SU-DHL-6 (cell line): ENCODE data around the gene ADGRF4.

ENCODE experiments used
- H2AFZ ChIP-seq: fragments of 200-600 bp; sonication (generic); 2 replicates; pipeline ENCODE4 v1.6.1; 2014; ENCODE audit warnings: low read depth, mild to moderate bottlenecking, moderate library complexity, mixed read lengths, antibody characterized with exemption, low read length; ENCODE audit not compliant: severe bottlenecking
- H3F3A ChIP-seq: fragments of 200-600 bp; shearing (Covaris generic); 2 replicates; pipeline ENCODE4 v1.6.0; 2016; ENCODE audit warnings: antibody characterized with exemption, mild to moderate bottlenecking; ENCODE audit not compliant: insufficient read depth
- H3K27ac ChIP-seq: fragments of 200-600 bp; sonication (generic); 2 replicates; pipeline ENCODE4 v1.5.1; 2016; ENCODE audit warnings: low read depth, mild to moderate bottlenecking, low read length, moderate library complexity, mixed read lengths
- H3K27me3 ChIP-seq: fragments of 200-600 bp; sonication (generic), shearing (Covaris generic); 2 replicates; pipeline ENCODE4 v1.6.0; 2014; ENCODE audit warnings: mild to moderate bottlenecking, low read length
- H3K36me3 ChIP-seq: fragments of 200-600 bp; sonication (generic); 2 replicates; pipeline ENCODE4 v1.6.1; 2014; ENCODE audit warnings: mild to moderate bottlenecking, low read length, mixed read lengths
- H3K4me2 ChIP-seq: fragments of 300-600, 200-600 bp; shearing (Covaris generic), sonication (generic); 2 replicates; pipeline ENCODE4 v1.6.0; 2014; ENCODE audit warnings: low read length, low read depth, mild to moderate bottlenecking; ENCODE audit not compliant: poor library complexity, severe bottlenecking
- H3K4me3 ChIP-seq: fragments of 200-600 bp; sonication (generic); 2 replicates; pipeline ENCODE4 v1.5.1; 2014; ENCODE audit warnings: antibody characterized with exemption, low read length, mild to moderate bottlenecking, mixed read lengths; ENCODE audit not compliant: insufficient read depth, poor library complexity, severe bottlenecking
- H3K79me2 ChIP-seq: fragments of 200-600 bp; sonication (generic); 2 replicates; pipeline ENCODE4 v1.6.1; 2014; ENCODE audit warnings: mild to moderate bottlenecking, low read length, moderate library complexity; ENCODE audit not compliant: insufficient read depth
- H3K9ac ChIP-seq: fragments of 200-600 bp; sonication (generic); 2 replicates; pipeline ENCODE4 v1.7.0; 2014; ENCODE audit warnings: mild to moderate bottlenecking, low read length
- H3K9me2 ChIP-seq: fragments of 200-600 bp; sonication (generic); replicated peaks from 2 replicates; pipeline ENCODE4 v1.6.1; 2014; ENCODE audit warnings: low read length; ENCODE audit not compliant: insufficient read depth
- H3K9me3 ChIP-seq: fragments of 200-600 bp; sonication (generic); 2 replicates; pipeline ENCODE4 v1.6.1; 2014; ENCODE audit warnings: low read length, mixed read lengths; ENCODE audit not compliant: insufficient read depth
- H4K20me1 ChIP-seq: fragments of 200-600 bp; sonication (generic); 2 replicates; pipeline ENCODE4 v1.6.1; 2014; ENCODE audit warnings: low read depth, mild to moderate bottlenecking, antibody characterized with exemption, low read length, moderate library complexity, mixed read lengths
- EZH2phosphoT487 ChIP-seq: fragments of 200-600 bp; sonication (generic), shearing (Covaris generic); conservative IDR thresholded peaks from 2 replicates; pipeline ENCODE4 v1.6.1; 2018; ENCODE audit warnings: mild to moderate bottlenecking, antibody characterized with exemption, low read length, moderate library complexity, mixed read lengths
- TF ChIP-seq, protein P1 (sequence below): fragments of 200-600 bp; sonication (generic); IDR thresholded peaks from one replicate; pipeline ENCODE4 v1.5.1; 2017; ENCODE audit warnings: antibody characterized with exemption, mild to moderate bottlenecking, low read length, moderate library complexity; ENCODE audit not compliant: insufficient read depth, poor library complexity, severe bottlenecking

The ADGRF4 gene

GRCh38 chr6:47680724-47681123 is 17.7 kb upstream of the ADGRF4 start:
- Histone ChIP-seq H3K4me3 (no peak overlapping the region), H3K27me3 (no peaks in the 10 kb centered on the region), H4K20me1 (no peaks in the 10 kb centered on the region), H3K4me2 (no peak overlapping the region), H3F3A (no peaks in the 10 kb centered on the region), H3K9ac (no peak overlapping the region), H3K9me3 (no peaks in the 10 kb centered on the region), H3K36me3 (no peaks in the 10 kb centered on the region), H2AFZ (no peak overlapping the region), H3K27ac (no peak overlapping the region), H3K9me2 (no peaks in the 10 kb centered on the region), H3K79me2 (no peaks in the 10 kb centered on the region)
- TF ChIP-seq, protein P1, sequence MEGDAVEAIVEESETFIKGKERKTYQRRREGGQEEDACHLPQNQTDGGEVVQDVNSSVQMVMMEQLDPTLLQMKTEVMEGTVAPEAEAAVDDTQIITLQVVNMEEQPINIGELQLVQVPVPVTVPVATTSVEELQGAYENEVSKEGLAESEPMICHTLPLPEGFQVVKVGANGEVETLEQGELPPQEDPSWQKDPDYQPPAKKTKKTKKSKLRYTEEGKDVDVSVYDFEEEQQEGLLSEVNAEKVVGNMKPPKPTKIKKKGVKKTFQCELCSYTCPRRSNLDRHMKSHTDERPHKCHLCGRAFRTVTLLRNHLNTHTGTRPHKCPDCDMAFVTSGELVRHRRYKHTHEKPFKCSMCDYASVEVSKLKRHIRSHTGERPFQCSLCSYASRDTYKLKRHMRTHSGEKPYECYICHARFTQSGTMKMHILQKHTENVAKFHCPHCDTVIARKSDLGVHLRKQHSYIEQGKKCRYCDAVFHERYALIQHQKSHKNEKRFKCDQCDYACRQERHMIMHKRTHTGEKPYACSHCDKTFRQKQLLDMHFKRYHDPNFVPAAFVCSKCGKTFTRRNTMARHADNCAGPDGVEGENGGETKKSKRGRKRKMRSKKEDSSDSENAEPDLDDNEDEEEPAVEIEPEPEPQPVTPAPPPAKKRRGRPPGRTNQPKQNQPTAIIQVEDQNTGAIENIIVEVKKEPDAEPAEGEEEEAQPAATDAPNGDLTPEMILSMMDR = no peak
- no peak for TF ChIP-seq EZH2phosphoT487

- H3F3A ChIP-seq = no peaks in the 10 kb centered on the region
- no peaks in the 10 kb centered on the region for H3K27me3 ChIP-seq
- H3K9ac ChIP-seq = no peak overlapping the region
- TF ChIP-seq EZH2phosphoT487 = no peak
- TF ChIP-seq, protein P1 = no peak
- H4K20me1 ChIP-seq = no peaks in the 10 kb centered on the region
- H3K4me2 ChIP-seq = no peak overlapping the region
- no peak overlapping the region for H2AFZ ChIP-seq
- no peaks in the 10 kb centered on the region for H3K9me3 ChIP-seq
- no peaks in the 10 kb centered on the region for H3K79me2 ChIP-seq
- H3K36me3 ChIP-seq = no peaks in the 10 kb centered on the region
- H3K27ac ChIP-seq = no peak overlapping the region
- H3K9me2 ChIP-seq = no peaks in the 10 kb centered on the region
- H3K4me3 ChIP-seq = no peak overlapping the region
These were observed 17.0 kb upstream of the ADGRF4 start for GRCh38 chr6:47681201-47681990.

- H3K9me3 ChIP-seq = no peaks in the 10 kb centered on the region
- H4K20me1 ChIP-seq = no peaks in the 10 kb centered on the region
- no peaks in the 10 kb centered on the region for H3K36me3 ChIP-seq
- no peaks in the 10 kb centered on the region for H3K9me2 ChIP-seq
- H3F3A ChIP-seq = no peaks in the 10 kb centered on the region
- no peak overlapping the region for H3K9ac ChIP-seq
- no peak overlapping the region for H2AFZ ChIP-seq
- TF ChIP-seq, protein P1 = no peak
- TF ChIP-seq EZH2phosphoT487 = no peak
- H3K27me3 ChIP-seq = no peaks in the 10 kb centered on the region
- no peak overlapping the region for H3K4me3 ChIP-seq
- H3K27ac ChIP-seq = no peak overlapping the region
- no peak overlapping the region for H3K4me2 ChIP-seq
- no peaks in the 10 kb centered on the region for H3K79me2 ChIP-seq
These were observed 12.0 kb upstream of the ADGRF4 start for GRCh38 chr6:47686411-47686810.
